ENCODE data around the gene CST8.
"Not testable (repeated sequence)": the region's sequence is repeated elsewhere in the genome, so short reads cannot be mapped to it uniquely, and the experiment has no call there.

CST8 gene, protein sequence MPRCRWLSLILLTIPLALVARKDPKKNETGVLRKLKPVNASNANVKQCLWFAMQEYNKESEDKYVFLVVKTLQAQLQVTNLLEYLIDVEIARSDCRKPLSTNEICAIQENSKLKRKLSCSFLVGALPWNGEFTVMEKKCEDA

GRCh38 chr20:23490817-23491216, at the start of gene CST8:
TSS of gene CST8 (plus strand) at chr20:23491117. CDS start at chr20:23491668, 551 bp downstream.
- DNase-seq (ENCODE audit: low read depth), result no peak

- DNase-seq (ENCODE audit: low read depth), result no peak
These were observed 49.0 kb upstream of the CST8 start for GRCh38 chr20:23441850-23442313.

DNA sequence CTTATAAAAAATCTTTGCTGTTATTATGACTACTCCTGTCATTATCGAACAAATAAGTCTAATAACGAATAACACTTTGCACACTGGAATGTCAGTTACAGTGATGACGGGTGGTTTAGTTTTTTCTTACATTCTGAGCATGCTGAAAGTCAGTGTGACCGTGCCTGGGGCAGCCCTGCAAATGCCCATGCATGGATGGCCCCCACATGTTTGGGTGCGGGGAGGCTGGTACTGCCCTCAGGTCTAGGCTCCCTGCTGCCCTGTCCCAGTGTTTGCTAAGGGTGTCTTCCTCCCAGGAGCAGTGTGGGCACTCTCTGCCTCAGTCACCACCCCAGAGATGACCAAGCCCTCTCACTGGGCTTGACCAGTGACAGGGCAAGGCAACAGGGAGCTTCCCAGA, 48.5 kb upstream of the CST8 start:
- no peak for DNase-seq (ENCODE audit: low read depth)

GRCh38 chr20:23444859-23445258, 46.1 kb upstream of the CST8 start:
- DNase-seq (ENCODE audit: low read depth), result no peak

GRCh38 chr20:23445596-23446217, 45.2 kb upstream of the CST8 start:
- DNase-seq (ENCODE audit: low read depth), result no peak

DNA sequence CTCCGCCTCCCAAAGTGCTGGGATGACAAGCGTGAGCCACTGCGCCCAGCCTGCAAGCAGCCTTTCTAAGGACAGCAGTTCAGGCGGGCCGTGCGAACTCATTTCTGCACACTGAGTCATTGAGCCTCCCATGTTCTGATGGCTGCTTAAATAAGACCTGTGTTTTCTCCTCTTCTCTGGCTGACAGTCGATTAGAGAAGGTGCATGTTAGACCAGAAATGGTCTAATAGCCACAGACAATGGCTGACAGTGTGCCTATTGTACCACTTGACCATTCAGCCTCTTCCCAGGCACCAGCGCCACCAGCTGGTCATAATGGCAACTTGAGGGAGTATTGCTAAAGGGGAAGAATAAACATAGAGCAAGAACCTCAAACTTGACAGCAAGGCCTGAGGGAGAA, 44.4 kb upstream of the CST8 start:
- DNase-seq (ENCODE audit: low read depth), result no peak

- DNase-seq (ENCODE audit: low read depth), result no peak
These were observed 42.8 kb upstream of the CST8 start for GRCh38 chr20:23448167-23448566.

- no peak for DNase-seq (ENCODE audit: low read depth)
These were observed 41.5 kb upstream of the CST8 start for GRCh38 chr20:23449421-23449820.

DNA sequence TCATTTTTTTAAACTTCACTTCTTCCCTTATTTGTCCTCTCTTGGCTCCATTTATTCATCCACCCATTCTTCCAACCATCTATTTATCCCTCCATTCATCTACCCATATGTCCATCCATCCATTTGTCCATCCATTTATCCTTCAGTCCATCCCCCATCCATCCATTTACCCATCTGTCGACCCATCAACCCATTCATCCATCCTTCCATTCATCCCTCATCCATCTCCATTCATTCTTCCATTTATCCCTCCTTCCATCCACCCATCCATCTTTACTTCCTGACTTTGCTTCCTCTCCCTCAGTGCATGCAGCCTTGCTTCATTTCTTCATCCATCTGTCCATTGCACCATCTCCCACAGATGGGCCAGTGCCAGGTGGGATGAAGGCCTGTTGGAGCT, 40.0 kb upstream of the CST8 start:
- DNase-seq (ENCODE audit: low read depth), result no peak

- DNase-seq (ENCODE audit: low read depth), result no peak
These were observed 38.9 kb upstream of the CST8 start for GRCh38 chr20:23451956-23452487.

DNA sequence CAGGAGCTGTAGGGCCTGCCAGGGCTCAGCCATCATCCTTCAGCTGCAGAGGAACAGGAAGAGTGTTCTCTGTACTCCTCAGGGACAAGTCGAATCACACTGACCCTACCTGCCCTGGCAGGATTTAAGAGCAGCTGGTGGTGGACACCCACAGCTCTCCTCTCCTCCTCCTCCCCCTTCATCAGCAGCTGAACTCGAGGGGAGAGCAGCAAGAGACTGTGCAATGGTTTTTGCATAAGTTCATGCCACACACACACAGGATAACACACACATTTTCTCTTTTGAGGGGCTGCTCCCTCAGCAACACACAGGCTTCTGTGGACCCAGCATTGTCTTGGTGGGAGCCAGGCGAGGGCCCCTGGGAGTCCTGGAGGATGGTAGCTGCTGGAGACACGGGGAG, 38.1 kb upstream of the CST8 start, which contains the start of gene CST11:
Gene CST11, minus strand, starts transcription at position 101 of the 400 bp plus-strand sequence. Its CDS starts 65 bp downstream, at position 36.
- no peak for DNase-seq (ENCODE audit: low read depth)

DNA sequence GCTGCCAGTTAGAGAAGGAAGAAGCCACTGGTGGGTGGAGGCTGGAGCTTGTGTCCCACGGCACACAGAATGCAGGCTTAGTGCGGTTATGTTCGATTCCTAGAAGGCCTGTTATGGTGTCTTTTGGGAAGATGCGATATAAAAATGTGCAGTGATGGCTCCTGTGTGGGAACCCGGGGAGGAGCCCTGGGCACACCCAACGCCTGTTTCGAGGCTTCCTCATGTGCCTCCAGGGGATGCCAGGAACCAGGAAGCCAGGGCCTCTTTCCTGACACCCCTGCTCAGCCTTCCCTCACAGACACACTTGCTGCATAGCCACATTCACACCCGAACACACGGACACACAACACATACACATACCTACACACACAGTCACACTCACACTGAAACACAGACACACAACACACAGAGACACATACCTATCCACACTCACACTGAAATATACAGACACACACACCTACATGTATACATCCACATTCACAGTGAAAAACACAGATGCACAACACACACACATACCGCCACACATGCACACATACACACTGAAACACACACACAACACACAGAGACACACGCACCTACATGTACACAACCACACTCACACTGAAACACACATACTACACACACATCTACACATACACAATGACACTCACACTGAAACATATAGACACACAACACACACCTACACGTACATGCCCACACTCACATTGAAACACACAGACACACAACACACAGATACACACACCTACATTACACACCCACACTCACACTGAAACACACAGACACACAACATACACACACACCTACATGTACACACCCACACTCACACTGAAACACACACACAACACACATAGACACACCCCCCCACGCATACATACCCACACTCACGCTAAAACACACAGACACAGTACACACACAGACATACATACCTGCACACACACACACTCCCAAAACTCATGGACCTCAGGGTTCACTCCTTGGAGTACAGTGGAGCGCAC, 37.1 kb upstream of the CST8 start:
- no peak for DNase-seq (ENCODE audit: low read depth)

- DNase-seq (ENCODE audit: low read depth), result no peak
These were observed 36.1 kb upstream of the CST8 start for GRCh38 chr20:23454816-23455215.

DNA sequence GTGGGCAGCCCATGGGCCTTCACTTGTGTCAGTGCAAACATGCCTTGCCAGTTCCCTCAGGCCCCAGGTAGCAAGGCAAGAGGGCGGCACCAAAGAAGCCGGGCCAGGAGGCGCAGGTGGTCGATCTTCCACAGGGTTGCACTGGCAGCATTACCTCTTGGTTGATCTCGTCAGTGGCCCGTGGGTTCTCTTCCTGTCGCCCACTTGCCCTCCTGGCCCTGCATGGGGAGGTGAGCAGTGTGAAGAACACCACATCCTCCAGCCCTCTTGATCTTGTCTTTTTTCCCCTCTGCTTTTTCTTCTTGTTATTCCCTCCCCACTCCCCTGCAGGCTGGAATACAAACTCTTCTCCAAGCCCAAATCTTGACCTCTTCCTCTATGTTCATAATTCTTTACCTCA, 35.3 kb upstream of the CST8 start:
- no peak for DNase-seq (ENCODE audit: low read depth)

- DNase-seq (ENCODE audit: low read depth), result no peak
These were observed 34.5 kb upstream of the CST8 start for GRCh38 chr20:23456409-23456808.

DNA sequence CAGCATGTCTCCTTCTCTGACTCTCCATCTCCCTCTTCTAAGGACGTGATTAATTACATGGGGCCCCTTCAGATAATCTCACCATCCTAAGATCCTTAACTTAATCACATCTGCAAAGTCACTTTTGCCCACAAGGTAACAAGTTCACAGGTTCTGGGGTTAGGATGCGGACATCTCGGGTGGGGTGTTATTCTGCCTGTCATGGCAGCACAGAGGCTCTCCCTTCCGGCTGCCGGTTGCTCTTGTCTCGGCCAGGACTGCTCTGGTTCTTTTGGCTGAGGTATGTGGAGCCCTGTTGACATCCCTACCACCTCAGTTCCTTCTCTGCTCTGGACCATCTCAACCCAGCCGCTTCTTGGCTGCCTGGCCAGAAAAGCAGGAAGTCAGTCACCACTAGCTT, 34.0 kb upstream of the CST8 start:
- no peak for DNase-seq (ENCODE audit: low read depth)

GRCh38 chr20:23459461-23460150, 31.3 kb upstream of the CST8 start:
- DNase-seq (ENCODE audit: low read depth), result no peak

GRCh38 chr20:23461180-23461579, 29.7 kb upstream of the CST8 start:
- no peak for DNase-seq (ENCODE audit: low read depth)

GRCh38 chr20:23466961-23467360, 24.0 kb upstream of the CST8 start:
- DNase-seq (ENCODE audit: low read depth), result not testable (repeated sequence)

DNA sequence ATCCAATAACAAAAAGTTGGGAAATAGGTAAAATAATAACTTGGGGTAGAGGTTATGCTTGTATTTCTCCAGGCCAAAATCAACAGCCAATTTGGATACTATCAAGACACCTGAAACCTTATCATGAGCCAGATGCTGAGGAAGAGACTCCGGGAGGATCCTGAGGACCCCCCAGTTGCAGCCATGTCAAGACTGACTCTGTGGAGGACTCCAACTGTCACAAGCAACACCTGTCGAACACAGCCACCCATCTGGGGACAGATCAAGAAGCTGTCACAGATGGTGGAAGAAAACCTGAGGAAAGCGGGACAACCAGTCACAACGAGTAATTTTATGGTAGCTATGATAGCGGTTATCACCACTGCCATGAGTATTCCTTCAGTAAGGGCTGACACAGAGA, 18.6 kb upstream of the CST8 start:
- DNase-seq (ENCODE audit: low read depth), result not testable (repeated sequence)

DNA sequence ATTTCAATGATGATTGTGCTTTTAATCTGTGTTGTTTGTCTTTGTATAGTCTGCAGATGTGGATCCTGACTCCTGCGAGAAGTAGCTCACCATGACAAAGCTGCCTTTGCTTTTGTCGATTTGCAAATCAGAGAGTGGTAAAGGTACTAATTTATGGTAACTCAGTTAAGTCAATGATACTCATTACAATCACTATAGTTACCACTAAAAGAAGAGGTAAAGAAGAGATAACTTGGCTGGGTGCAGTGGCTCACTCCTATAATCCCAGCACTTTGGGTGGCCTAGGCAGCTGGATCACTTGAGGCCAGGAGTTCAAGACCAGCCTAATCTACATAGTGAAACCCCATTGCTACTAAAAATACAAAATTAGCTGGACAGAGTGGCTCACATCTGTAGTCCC, 17.6 kb upstream of the CST8 start:
- DNase-seq (ENCODE audit: low read depth), result not testable (repeated sequence)

DNA sequence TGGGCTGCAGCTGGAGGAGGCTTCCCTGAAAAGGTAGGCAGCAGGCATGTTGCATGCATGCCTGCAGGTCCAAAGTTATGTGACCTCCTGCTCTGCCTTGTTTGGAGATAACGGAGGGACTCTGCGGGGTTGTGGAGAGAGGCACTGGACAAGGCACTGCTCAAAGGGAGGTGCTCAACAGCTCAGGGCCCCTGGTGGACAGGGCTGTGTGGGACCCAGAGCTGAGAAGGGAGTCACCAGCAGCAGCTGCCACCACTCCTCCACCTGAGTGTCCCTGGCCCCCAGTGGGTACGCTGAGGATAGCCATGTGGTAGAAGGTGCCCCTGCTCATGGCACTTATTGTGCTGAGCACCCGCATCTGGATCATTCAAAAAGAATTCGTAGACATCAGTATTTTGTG, 15.5 kb upstream of the CST8 start:
- no peak for DNase-seq (ENCODE audit: low read depth)

All from activated T-helper 9 cell treated with anti-CD3 and anti-CD28 coated beads, Interleukin-2, amount 50 U/mL, for 16 hours (primary cell).